IMR-90 (cell line): ENCODE data around the gene ZNF750. TPM values are rescaled to one million over a fixed set of nuclear protein-coding genes. Genes with fewer than 3 reads are reported as not detected.

Experiments
- ATAC-seq: fragments of 200-7000 bp; cut with Tn5 transposase; 2 replicates; pipeline ENCODE4 v1.9.1; 2020; ENCODE audit warnings: low read depth, mild to moderate bottlenecking, moderate library complexity
- BruUV-seq: library from RNA; stranded (reverse); fragments of 400-500 nt; replicated peaks from 2 replicates; lab custom pipeline; 2021; lab: Mats Ljungman, UMichigan
- CTCF ChIA-PET: fragments of 300-600 bp; formaldehyde crosslinking; extraction: SDS; loops from one replicate; lab custom pipeline; 2021; ENCODE audit warnings: antibody characterized with exemption; lab: Yijun Ruan, JAX
- POLR2A ChIA-PET: fragments of 300-600 bp; sonication (Branson Sonifier 250); formaldehyde crosslinking; loops from one replicate; lab custom pipeline; 2022; ENCODE audit warnings: antibody characterized with exemption; ENCODE audit not compliant: unreplicated experiment; lab: Charles Lee
- DNase-seq: peaks from one replicate; pipeline ENCODE4 v3.0.0; 2013
- H2AFZ ChIP-seq: replicated peaks from 2 replicates; pipeline ENCODE3; 2013; ENCODE audit warnings: low read length, mild to moderate bottlenecking; ENCODE audit not compliant: poor library complexity
- H2AK5ac ChIP-seq: 2 replicates; pipeline ENCODE4 v1.6.1; 2013; ENCODE audit warnings: low read depth, low read length, inconsistent platforms
- H2AK9ac ChIP-seq: replicated peaks from 2 replicates; pipeline ENCODE3; 2013; ENCODE audit warnings: mild to moderate bottlenecking, low read depth, low read length, moderate library complexity; ENCODE audit not compliant: poor library complexity
- H2BK120ac ChIP-seq: 2 replicates; pipeline ENCODE4 v1.6.1; 2013; ENCODE audit warnings: low read depth, low read length, inconsistent platforms
- H2BK15ac ChIP-seq: 3 replicates; pipeline ENCODE4 v1.6.1; 2013; ENCODE audit warnings: low read depth, low read length, inconsistent platforms
- H2BK20ac ChIP-seq: 2 replicates; pipeline ENCODE4 v1.6.1; 2013; ENCODE audit warnings: low read depth, mild to moderate bottlenecking, inconsistent platforms, low read length, moderate library complexity
- H2BK5ac ChIP-seq: 2 replicates; pipeline ENCODE4 v1.6.1; 2013; ENCODE audit warnings: mild to moderate bottlenecking, low read depth, low read length, inconsistent platforms; ENCODE audit not compliant: poor library complexity, severe bottlenecking
- H3K14ac ChIP-seq: replicated peaks from 2 replicates; pipeline ENCODE4 v1.6.1; 2013; ENCODE audit warnings: low read depth, low read length, inconsistent platforms
- H3K18ac ChIP-seq: 2 replicates; pipeline ENCODE4 v1.6.1; 2013; ENCODE audit warnings: low read depth, low read length, control low read depth
- H3K23ac ChIP-seq: 2 replicates; pipeline ENCODE4 v1.6.1; 2013; ENCODE audit warnings: low read depth, low read length, inconsistent platforms
- H3K27ac ChIP-seq: 2 replicates; pipeline ENCODE4 v1.5.1; 2013; ENCODE audit warnings: mild to moderate bottlenecking, control low read depth, low read length; ENCODE audit not compliant: insufficient read depth
- H3K27me3 ChIP-seq: 2 replicates; pipeline ENCODE4 v1.6.1; 2013; ENCODE audit warnings: low read length; ENCODE audit not compliant: control insufficient read depth, insufficient read depth
- H3K36me3 ChIP-seq: 2 replicates; pipeline ENCODE4 v1.6.1; 2013; ENCODE audit warnings: low read length, mixed read lengths; ENCODE audit not compliant: control insufficient read depth, insufficient read depth
- H3K4ac ChIP-seq: 2 replicates; pipeline ENCODE4 v1.6.1; 2013; ENCODE audit warnings: low read depth, low read length, inconsistent platforms
- H3K4me1 ChIP-seq: 2 replicates; pipeline ENCODE4 v1.6.1; 2013; ENCODE audit warnings: low read length, mixed read lengths; ENCODE audit not compliant: control insufficient read depth, insufficient read depth
- H3K4me2 ChIP-seq: 2 replicates; pipeline ENCODE4 v1.6.1; 2013; ENCODE audit warnings: low read depth, mild to moderate bottlenecking, control low read depth, low read length, moderate library complexity
- H3K4me3 ChIP-seq: 2 replicates; pipeline ENCODE4 v1.5.1; 2013; ENCODE audit warnings: low read depth, mild to moderate bottlenecking, control low read depth, low read length, moderate library complexity; ENCODE audit not compliant: insufficient read depth
- H3K56ac ChIP-seq: 2 replicates; pipeline ENCODE4 v1.6.1; 2013; ENCODE audit warnings: low read length, inconsistent platforms; ENCODE audit not compliant: insufficient read depth; ENCODE audit errors: extremely low read depth
- H3K79me1 ChIP-seq, 2 experiments: 2 replicates each; pipeline ENCODE4 v1.6.1; 2013; ENCODE audit warnings: low read length in 2 of 2, inconsistent platforms in 1 of 2, low read depth in 1 of 2
- H3K9ac ChIP-seq: 2 replicates; pipeline ENCODE4 v1.6.1; 2013; ENCODE audit warnings: low read depth, low read length, control low read depth
- H3K9me1 ChIP-seq: 2 replicates; pipeline ENCODE4 v1.6.1; 2013; ENCODE audit warnings: low read length, inconsistent platforms; ENCODE audit not compliant: insufficient read depth
- H3K9me3 ChIP-seq: 2 replicates; pipeline ENCODE4 v1.6.1; 2013; ENCODE audit warnings: low read length; ENCODE audit not compliant: control insufficient read depth, insufficient read depth
- H4K20me1 ChIP-seq: 2 replicates; pipeline ENCODE4 v1.6.1; 2013; ENCODE audit warnings: low read length, inconsistent platforms; ENCODE audit not compliant: insufficient read depth
- H4K5ac ChIP-seq: 2 replicates; pipeline ENCODE4 v1.6.1; 2013; ENCODE audit warnings: mild to moderate bottlenecking, low read depth, low read length, control low read depth
- H4K8ac ChIP-seq, 2 experiments: 2 replicates each; pipeline ENCODE4 v1.6.1; 2013; ENCODE audit warnings: low read depth in 2 of 2, low read length in 2 of 2, control low read depth in 1 of 2, inconsistent platforms in 1 of 2
- H4K91ac ChIP-seq: 2 replicates; pipeline ENCODE4 v1.6.1; 2013; ENCODE audit warnings: low read depth, low read length, inconsistent platforms; ENCODE audit not compliant: insufficient read depth
- BHLHE40 ChIP-seq: fragments of 150-350 bp; IDR thresholded peaks from 2 replicates; pipeline ENCODE4 v1.6.1; 2016; ENCODE audit warnings: mild to moderate bottlenecking, low read depth, low read length
- CHD1 ChIP-seq: IDR thresholded peaks from 2 replicates; pipeline ENCODE4 v1.6.1; 2012; ENCODE audit warnings: low read depth, low read length, improper control_type of control experiment
- MAFK ChIP-seq: IDR thresholded peaks from 2 replicates; pipeline ENCODE4 v1.6.1; 2012; ENCODE audit warnings: low read depth, low read length, improper control_type of control experiment
- MAZ ChIP-seq: IDR thresholded peaks from 2 replicates; pipeline ENCODE4 v1.6.1; 2012; ENCODE audit warnings: low read depth, mild to moderate bottlenecking, low read length, improper control_type of control experiment, moderate library complexity, borderline replicate concordance
- MXI1 ChIP-seq: IDR thresholded peaks from 2 replicates; pipeline ENCODE4 v1.6.1; 2012; ENCODE audit warnings: low read depth, mild to moderate bottlenecking, low read length, moderate library complexity, borderline replicate concordance
- NFE2L2 ChIP-seq: fragments of 150-350 bp; IDR thresholded peaks from 2 replicates; pipeline ENCODE4 v1.6.1; 2016; ENCODE audit warnings: low read depth, mild to moderate bottlenecking, low read length
- POLR2A ChIP-seq: IDR thresholded peaks from 2 replicates; pipeline ENCODE4 v1.6.1; 2012; ENCODE audit warnings: mild to moderate bottlenecking, low read depth, low read length
- RAD21 ChIP-seq: IDR thresholded peaks from 2 replicates; pipeline ENCODE4 v1.6.1; 2012; ENCODE audit warnings: low read length, improper control_type of control experiment
- RCOR1 ChIP-seq: IDR thresholded peaks from 2 replicates; pipeline ENCODE4 v1.6.1; 2012; ENCODE audit warnings: mild to moderate bottlenecking, low read length, improper control_type of control experiment; ENCODE audit not compliant: insufficient replicate concordance
- RFX5 ChIP-seq: IDR thresholded peaks from 2 replicates; pipeline ENCODE4 v1.8.0; 2012; ENCODE audit warnings: low read depth, mild to moderate bottlenecking, low read length, moderate library complexity
- WGBS, 2 experiments: methylation state at CpG; one replicate each; pipeline versions ENCODE4 v1.1.5 to v1.1.7; 2013; ENCODE audit warnings: missing lambda C conversion rate in 2 of 2; ENCODE audit not compliant: insufficient read length in 1 of 2; ENCODE audit errors: extremely low coverage in 2 of 2; 5-methylcytosine and 5-hydroxymethylcytosine counted together
- dilution Hi-C: fragments of 300-500 bp; cut with HindIII; formaldehyde crosslinking; loops from one replicate; pipeline ENCODE4 v1.14.3; 2018; ENCODE audit warnings: low sequenced_read_pairs; ENCODE audit not compliant: unreplicated experiment
- in situ Hi-C: fragments of 300-500 bp; cut with MboI; formaldehyde crosslinking; loops from 3 replicates; pipeline ENCODE4 v1.14.3; 2019; ENCODE audit warnings: low sequenced_read_pairs, inconsistent platforms, mixed read lengths
- intact Hi-C: fragments of 100-400 bp; cut with micrococcal nuclease; formaldehyde crosslinking; loops from 2 replicates; pipeline ENCODE4 v1.10.0; 2022
- polyA plus RNA-seq, 3 experiments: library from polyadenylated mRNA; depleted of rRNA; stranded (reverse); fragments of >200 nt; gene quantifications; 2 replicates each; pipeline ENCODE4 v1.2.3, GENCODE V29; 2012; ENCODE audit warnings: low replicate concordance in 1 of 3
- total RNA-seq: library from RNA; depleted of rRNA; stranded (reverse); fragments of >200 nt; gene quantifications from 2 replicates; pipeline ENCODE4 v1.2.3, GENCODE V29; 2012
- TF ChIP-seq, protein P1 (sequence below): fragments of 150-350 bp; IDR thresholded peaks from 2 replicates; pipeline ENCODE4 v1.6.1; 2016; ENCODE audit warnings: low read depth, mild to moderate bottlenecking, low read length, moderate library complexity, borderline replicate concordance
- TF ChIP-seq, protein P2 (sequence below): fragments of 150-350 bp; IDR thresholded peaks from 2 replicates; pipeline ENCODE4 v1.6.1; 2017; ENCODE audit warnings: mild to moderate bottlenecking, antibody characterized with exemption, low read length, low read depth

ZNF750 gene
- total and polyA plus RNA-seq, 2 of the 4 experiments (the other 2 are of a cell fraction), result not detected

- H3K9ac ChIP-seq, result no peak overlapping the region
- H3K4me2 ChIP-seq, result no peak overlapping the region
- H2AK5ac ChIP-seq, result no peak overlapping the region
- H2AK9ac ChIP-seq, result no peak overlapping the region
- no peaks in the 10 kb centered on the region for H3K9me3 ChIP-seq
- peaks cover 10% of the 10 kb centered on the region for H3K9me1 ChIP-seq
- no peak for ATAC-seq
- 86% methylated on average over 21 of the region's 25 CpGs; no CpG with 5 or more reads in 1 of the 2 experiments for WGBS, 2 experiments
- H4K91ac ChIP-seq, result no peak overlapping the region
- BruUV-seq, result no TSS peak
- H3K4ac ChIP-seq, result no peak overlapping the region
- no peak overlapping the region for H2BK15ac ChIP-seq
- H3K27me3 ChIP-seq, result no peaks in the 10 kb centered on the region
- no peak overlapping the region for H2AFZ ChIP-seq
- CTCF ChIA-PET, result no interaction called here
- no peak overlapping the region for H4K8ac ChIP-seq
- no peak overlapping the region for H2BK20ac ChIP-seq
- POLR2A ChIA-PET, result no interaction called here
- H3K23ac ChIP-seq, result no peak overlapping the region
- no peak overlapping the region for H3K18ac ChIP-seq
- TF ChIP-seq RFX5 (no peak), BHLHE40 (no peak), RCOR1 (no peak), MXI1 (no peak), CHD1 (no peak), NFE2L2 (no peak), MAFK (no peak), POLR2A (no peak), MAZ (no peak), RAD21 (no peak)
- TF ChIP-seq, protein P1, sequence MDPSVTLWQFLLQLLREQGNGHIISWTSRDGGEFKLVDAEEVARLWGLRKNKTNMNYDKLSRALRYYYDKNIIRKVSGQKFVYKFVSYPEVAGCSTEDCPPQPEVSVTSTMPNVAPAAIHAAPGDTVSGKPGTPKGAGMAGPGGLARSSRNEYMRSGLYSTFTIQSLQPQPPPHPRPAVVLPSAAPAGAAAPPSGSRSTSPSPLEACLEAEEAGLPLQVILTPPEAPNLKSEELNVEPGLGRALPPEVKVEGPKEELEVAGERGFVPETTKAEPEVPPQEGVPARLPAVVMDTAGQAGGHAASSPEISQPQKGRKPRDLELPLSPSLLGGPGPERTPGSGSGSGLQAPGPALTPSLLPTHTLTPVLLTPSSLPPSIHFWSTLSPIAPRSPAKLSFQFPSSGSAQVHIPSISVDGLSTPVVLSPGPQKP, result no peak
- TF ChIP-seq, protein P2, sequence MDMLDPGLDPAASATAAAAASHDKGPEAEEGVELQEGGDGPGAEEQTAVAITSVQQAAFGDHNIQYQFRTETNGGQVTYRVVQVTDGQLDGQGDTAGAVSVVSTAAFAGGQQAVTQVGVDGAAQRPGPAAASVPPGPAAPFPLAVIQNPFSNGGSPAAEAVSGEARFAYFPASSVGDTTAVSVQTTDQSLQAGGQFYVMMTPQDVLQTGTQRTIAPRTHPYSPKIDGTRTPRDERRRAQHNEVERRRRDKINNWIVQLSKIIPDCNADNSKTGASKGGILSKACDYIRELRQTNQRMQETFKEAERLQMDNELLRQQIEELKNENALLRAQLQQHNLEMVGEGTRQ, result no peak
- no peak overlapping the region for H3K27ac ChIP-seq
- H3K79me1 ChIP-seq, result peaks cover 8 to 56% of the 10 kb centered on the region in 2 experiments; a peak in 2 of 4 replicates
- H3K4me1 ChIP-seq, result peaks cover 13% of the 10 kb centered on the region
- H2BK120ac ChIP-seq, result no peak overlapping the region
- no peak overlapping the region for H3K4me3 ChIP-seq
- H3K56ac ChIP-seq, result no peak overlapping the region
- H2BK5ac ChIP-seq, result no peak overlapping the region
- H3K36me3 ChIP-seq, result no peaks in the 10 kb centered on the region; the same call in 1 of the 2 replicates
- in situ Hi-C loops (no loop called here), intact Hi-C loops (no loop called here), dilution Hi-C loops (no loop called here)
- no peak for DNase-seq
- H4K5ac ChIP-seq, result no peak overlapping the region
- H3K14ac ChIP-seq, result no peak overlapping the region
- H4K20me1 ChIP-seq, result no peaks in the 10 kb centered on the region; the same call in 1 of the 2 replicates
Measured at GRCh38 chr17:82884341-82884969, 44.6 kb upstream of the ZNF750 start.
